ENCODE measurements around the gene KRTAP29-1.

The KRTAP29-1 gene

DNA sequence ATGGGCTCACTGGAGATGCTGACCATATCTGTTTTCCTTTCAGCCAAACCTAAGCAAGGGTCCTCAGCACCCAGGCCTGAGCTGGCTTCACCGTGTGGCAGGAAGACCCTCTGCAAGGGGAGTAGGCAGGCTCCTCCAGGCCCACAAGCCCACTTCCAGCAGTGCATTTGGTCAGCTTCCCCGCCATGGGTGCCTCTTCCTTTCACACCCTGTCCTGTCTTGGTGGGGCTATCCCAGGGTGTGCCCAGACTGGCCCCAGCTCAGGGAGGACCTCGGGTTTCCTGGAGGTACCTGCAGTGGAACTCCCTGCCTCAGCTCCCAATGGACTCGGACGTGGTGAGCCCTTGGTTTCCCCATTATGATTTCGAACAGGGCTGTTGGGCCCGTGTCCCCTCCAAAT lies 25.6 kb upstream of the KRTAP29-1 start:
- TF ChIP-seq, protein P1, sequence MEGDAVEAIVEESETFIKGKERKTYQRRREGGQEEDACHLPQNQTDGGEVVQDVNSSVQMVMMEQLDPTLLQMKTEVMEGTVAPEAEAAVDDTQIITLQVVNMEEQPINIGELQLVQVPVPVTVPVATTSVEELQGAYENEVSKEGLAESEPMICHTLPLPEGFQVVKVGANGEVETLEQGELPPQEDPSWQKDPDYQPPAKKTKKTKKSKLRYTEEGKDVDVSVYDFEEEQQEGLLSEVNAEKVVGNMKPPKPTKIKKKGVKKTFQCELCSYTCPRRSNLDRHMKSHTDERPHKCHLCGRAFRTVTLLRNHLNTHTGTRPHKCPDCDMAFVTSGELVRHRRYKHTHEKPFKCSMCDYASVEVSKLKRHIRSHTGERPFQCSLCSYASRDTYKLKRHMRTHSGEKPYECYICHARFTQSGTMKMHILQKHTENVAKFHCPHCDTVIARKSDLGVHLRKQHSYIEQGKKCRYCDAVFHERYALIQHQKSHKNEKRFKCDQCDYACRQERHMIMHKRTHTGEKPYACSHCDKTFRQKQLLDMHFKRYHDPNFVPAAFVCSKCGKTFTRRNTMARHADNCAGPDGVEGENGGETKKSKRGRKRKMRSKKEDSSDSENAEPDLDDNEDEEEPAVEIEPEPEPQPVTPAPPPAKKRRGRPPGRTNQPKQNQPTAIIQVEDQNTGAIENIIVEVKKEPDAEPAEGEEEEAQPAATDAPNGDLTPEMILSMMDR (IDR thresholded peaks at IDR 0.05; ENCODE audit: control extremely low read depth, extremely low read depth, low read depth, missing control alignments), result no peak
- DNase-seq (ENCODE audit: extremely low spot score), result no peak
- ChIA-PET POLR2A (no interaction called here), CTCF (interaction anchor here (0.9 to 2.1 kb wide), 3 partner anchors 14 to 480 kb away, joined by 3 to 4 read pairs (median 3); no protein-coding TSS in a partner anchor)

GRCh38 chr17:41327411-41328120 lies 24.9 kb upstream of the KRTAP29-1 start:
- ChIA-PET POLR2A (no interaction called here), CTCF (interaction anchor here (1.6 kb wide), 1 partner anchor 479 kb away, joined by 3 read pairs; no protein-coding TSS in a partner anchor)
- DNase-seq (ENCODE audit: extremely low spot score), result no peak
- TF ChIP-seq, protein P1 (IDR thresholded peaks at IDR 0.05; ENCODE audit: control extremely low read depth, extremely low read depth, low read depth, missing control alignments), result no peak

- no peak for DNase-seq (ENCODE audit: extremely low spot score)
- POLR2A ChIA-PET, result no interaction called here
- TF ChIP-seq, protein P1 (IDR thresholded peaks at IDR 0.05; ENCODE audit: control extremely low read depth, extremely low read depth, low read depth, missing control alignments), result no peak
- CTCF ChIA-PET, result no interaction called here
These were observed 23.8 kb upstream of the KRTAP29-1 start for GRCh38 chr17:41326173-41327145.

DNA sequence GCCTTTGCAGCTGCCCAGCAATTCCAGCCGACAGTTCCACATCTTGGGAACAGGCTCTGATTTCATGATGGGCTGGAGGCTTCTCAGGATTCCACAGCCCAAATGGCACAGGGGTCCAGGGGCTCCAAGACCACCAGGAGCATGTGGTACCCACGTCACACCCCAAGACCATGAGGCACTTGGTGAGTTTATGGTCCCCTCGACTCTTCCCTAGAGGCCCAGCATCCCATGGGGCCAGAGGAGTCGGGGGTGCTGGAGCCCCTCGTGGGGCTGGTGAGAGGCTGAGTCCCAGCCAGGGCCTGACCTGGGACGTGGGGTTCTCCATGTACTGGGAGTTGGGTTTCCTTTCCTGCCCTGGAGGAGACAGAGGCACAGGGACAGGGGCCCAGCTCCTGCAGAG lies 23.0 kb upstream of the KRTAP29-1 start:
- DNase-seq (ENCODE audit: extremely low spot score), result no peak
- ChIA-PET POLR2A (no interaction called here), CTCF (no interaction called here)
- TF ChIP-seq, protein P1 (IDR thresholded peaks at IDR 0.05; ENCODE audit: control extremely low read depth, extremely low read depth, low read depth, missing control alignments), result no peak

- ChIA-PET CTCF (no interaction called here), POLR2A (no interaction called here)
- TF ChIP-seq, protein P1 (IDR thresholded peaks at IDR 0.05; ENCODE audit: control extremely low read depth, extremely low read depth, low read depth, missing control alignments), result no peak
- no peak for DNase-seq (ENCODE audit: extremely low spot score)
These were observed 22.5 kb upstream of the KRTAP29-1 start for GRCh38 chr17:41325126-41325525.

DNA sequence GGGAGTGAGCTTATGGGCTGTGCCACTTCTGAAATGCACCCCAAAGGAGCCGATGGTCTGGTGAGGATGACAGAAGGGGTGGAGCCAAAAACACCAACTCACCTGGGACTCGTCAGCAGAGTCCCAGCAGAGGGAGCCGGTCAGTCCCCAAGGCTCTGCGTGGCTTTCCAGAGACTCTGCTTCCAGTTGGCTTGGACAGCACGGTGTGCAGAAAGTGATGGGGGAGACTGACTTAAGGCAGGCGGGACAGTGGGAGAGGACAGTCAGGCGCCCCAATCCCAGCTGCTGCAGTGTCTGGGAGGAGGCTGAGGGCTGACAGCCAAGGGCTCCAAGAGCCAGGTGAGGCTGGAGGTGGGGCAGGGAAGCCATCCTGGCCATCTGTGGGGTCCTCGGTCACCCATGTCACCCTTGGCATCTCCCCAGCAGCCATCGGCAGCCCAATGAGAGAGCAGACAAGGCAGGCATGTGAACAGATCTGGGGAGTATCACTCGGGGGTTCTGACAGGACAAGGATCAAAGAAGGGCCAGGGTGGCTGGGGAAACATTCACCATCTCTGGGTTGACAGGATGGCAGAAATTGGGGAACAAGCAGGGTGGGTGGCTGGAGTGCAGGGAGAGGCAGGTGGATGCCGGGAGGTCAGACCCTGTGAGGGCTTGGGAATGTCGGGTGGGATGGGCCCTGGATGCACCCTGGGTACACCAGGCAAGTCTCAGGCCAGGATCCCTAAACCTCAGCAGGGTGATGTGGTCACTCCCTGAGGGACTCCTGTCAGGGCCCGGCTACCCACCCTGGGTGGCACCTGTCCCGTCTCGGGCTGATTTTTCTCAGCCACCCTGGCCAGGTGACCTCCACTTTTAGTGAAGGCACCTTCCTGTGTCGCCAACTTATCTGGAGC lies 21.8 kb upstream of the KRTAP29-1 start:
- TF ChIP-seq, protein P1 (IDR thresholded peaks at IDR 0.05; ENCODE audit: control extremely low read depth, extremely low read depth, low read depth, missing control alignments), result no peak
- DNase-seq (ENCODE audit: extremely low spot score), result no peak
- ChIA-PET POLR2A (no interaction called here), CTCF (no interaction called here)

Measured in GM10248 (cell line).